Non-pigmented ciliary epithelial cell (primary cell): ENCODE results near the gene PVALEF.
"Not testable (repeated sequence)": the region's sequence is repeated elsewhere in the genome, so short reads cannot be mapped to it uniquely, and the experiment has no call there.

Experiments
- DNase-seq: peaks from one replicate; pipeline ENCODE4 v3.0.0-alpha.2; 2010; ENCODE audit warnings: low read depth

The PVALEF gene

GRCh38 chr17:81221371-81221841 lies 56.1 kb downstream of the PVALEF start:
- no peak for DNase-seq

- DNase-seq: no peak
Measured at GRCh38 chr17:81221842-81222619, 56.7 kb downstream of the PVALEF start.

GRCh38 chr17:81222620-81222905 lies 57.3 kb downstream of the PVALEF start:
- DNase-seq: no peak

- DNase-seq: peak; percentile 85
Measured at GRCh38 chr17:81222906-81223761, 57.8 kb downstream of the PVALEF start, which contains the start of gene CEP131. Gene CEP131, minus strand, starts transcription at chr17:81222965. Its CDS starts 2,909 bp downstream, at chr17:81220056.

GRCh38 chr17:81223762-81224130 lies 58.4 kb downstream of the PVALEF start:
- DNase-seq: no peak

GRCh38 chr17:81227630-81228029 lies 62.3 kb downstream of the PVALEF start:
- not testable (repeated sequence) for DNase-seq

- no peak for DNase-seq
Measured at GRCh38 chr17:81228420-81228819, 63.1 kb downstream of the PVALEF start.

- no peak for DNase-seq
Measured at GRCh38 chr17:81228834-81229665, 63.7 kb downstream of the PVALEF start.

- no peak for DNase-seq
Measured at GRCh38 chr17:81229666-81229920, 64.3 kb downstream of the PVALEF start.

- no peak for DNase-seq
Measured at GRCh38 chr17:81230043-81230820, 64.9 kb downstream of the PVALEF start.

- no peak for DNase-seq
Measured at GRCh38 chr17:81231121-81231645, 65.9 kb downstream of the PVALEF start.

- no peak for DNase-seq
Measured at GRCh38 chr17:81231766-81232581, 66.7 kb downstream of the PVALEF start.
